HCEC 1CT (cell line): Measurements from ENCODE around the gene CHEK2.
"Not testable (repeated sequence)": the region's sequence is repeated elsewhere in the genome, so short reads cannot be mapped to it uniquely, and the experiment has no call there.

Source experiments
- DNase-seq: peaks from one replicate; pipeline ENCODE4 v3.0.0-alpha.2; 2017

Gene CHEK2

DNA sequence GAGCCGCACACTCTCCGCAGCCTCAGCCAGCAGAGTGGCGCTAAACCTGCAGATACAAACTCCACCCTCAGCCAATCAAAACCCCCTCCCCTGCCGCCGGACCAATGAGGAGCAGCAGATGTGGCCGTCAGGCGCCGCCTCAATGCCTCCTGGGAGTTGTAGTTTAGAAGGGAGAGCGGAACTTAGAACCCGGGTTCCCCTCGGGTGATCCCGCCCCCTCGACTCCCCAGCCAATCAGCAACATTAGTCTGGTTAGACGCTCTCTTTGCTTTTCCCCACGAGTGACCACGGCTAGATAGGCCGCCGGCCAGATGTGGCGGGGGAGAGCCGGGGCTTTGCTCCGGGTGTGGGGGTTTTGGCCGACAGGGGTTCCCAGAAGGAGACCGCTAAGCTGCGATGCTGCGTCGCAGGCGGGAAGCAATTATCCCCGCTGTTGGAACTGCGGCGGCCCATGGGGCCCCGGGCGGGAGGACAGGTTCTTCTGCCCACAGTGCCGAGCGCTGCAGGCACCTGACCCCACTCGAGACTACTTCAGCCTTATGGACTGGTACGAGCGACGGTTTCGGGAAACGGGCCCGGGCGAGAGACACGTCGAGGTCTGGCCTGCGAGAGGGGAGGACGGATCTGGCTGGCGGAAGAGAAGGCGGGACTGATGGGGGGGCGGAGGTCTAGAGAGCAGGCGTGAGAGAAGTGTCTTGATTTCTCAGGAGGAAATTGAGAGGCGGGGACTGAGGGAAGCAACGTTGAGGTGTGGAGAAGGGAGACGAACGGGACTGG lies at the start of gene CHEK2, which contains the start of gene HSCB:
Gene CHEK2 (minus strand): TSS at position 36 of the 777 bp plus-strand sequence. CDS start 7,099 bp downstream, outside the sequence.
Gene HSCB (plus strand): TSS at position 255 of the 777 bp plus-strand sequence. CDS start 57 bp downstream, at position 312.
- DNase-seq, result peak; percentile 98

DNA sequence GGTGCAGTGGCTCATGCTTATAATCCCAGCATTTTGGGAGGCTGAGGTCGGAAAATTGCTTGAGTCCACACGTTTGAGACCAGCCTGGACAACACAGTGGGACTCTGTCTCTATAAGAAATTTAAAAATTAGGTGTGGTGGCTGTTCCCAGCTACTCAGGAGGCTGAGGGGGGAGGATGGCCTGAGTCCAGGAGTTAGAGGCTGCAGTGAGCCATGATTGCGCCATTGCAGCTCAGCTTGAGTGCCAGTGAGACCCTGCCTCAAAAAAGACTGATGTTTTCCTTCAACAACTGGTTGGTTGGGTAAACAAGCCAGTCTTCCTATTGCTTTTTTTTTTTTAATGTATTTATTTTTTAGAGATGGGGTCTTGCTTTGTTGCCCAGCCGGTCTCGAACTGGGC lies 49.5 kb upstream of the CHEK2 start:
- DNase-seq, result no peak

DNA sequence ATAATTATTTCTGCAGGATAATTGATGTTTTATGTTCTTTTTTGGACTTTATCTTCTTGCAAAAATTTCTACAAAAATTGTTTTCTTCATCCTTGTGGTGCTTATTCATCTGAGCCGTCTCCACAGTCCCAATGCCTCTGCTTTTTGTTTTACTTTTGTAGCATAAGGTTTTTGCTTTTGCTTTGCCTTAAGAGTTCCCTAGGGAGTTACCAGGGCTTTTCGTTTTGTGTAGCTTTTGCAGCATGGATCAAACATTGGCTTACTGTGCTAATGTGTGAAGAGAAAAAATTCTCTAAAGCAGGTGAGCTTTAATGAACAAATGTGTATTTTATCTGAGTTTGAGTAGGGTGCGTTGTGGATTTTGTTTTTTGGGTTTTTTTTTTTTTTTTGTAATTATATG lies 47.0 kb upstream of the CHEK2 start:
- no peak for DNase-seq

DNA sequence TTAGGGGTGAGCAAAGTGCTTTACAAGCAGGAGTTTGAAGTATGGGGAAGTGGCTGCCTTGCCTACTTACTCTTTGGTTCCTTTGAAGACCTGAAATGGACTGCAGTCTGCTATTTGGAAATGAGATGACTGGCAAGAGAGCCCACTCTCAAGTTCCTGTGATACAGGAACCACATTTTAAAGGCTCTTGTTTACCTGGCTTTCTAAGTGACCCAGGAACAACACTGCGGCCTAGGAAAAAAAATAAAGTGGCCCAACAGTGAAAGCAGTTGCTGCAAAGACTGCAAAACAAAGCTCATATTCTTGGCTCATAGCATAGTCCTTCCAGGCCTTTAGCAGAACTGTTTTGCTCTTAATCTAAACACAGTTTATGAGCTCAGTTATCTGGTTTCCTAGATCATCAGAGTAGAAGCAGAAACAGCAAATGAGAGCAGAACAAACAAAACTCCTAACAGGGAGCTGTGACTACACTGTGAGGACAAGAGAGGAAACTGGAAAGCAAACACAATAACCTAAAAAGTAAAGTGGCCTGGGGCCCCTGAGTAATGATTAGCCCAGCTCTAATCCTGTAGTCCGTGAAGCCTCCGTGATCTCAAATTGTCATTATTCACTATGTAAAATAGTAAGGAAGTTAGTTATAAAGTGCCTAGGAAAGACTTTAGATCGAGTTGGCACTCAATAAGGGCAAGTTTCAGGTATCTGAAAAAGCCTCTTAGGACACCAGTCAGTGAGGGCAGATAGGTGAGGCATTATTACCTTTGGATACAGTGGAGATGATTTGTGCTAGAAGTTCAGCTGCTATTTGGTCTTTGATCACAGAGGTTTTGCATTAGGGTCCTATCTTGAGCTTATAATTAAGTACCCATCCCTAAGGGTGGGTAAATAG lies 42.4 kb upstream of the CHEK2 start:
- DNase-seq, result no peak

DNA sequence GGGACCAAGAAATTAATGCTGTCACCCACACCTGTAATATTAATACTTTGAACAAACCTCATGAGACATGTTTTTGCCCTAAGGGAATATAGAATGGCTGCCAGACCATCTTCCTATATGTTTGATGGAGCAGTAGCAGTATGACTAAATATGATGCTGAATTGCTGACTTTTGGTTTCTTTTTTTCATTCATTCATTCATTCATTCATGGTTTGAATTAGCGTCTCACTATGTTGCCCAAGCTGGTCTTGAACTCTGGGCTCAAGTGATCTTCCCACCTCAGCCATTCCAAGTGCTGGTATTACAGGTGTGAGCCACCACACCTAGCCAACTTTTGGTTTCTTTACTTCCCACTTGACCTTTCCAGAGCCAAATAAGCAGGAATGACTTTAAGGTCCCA lies 38.7 kb upstream of the CHEK2 start:
- DNase-seq, result no peak

DNA sequence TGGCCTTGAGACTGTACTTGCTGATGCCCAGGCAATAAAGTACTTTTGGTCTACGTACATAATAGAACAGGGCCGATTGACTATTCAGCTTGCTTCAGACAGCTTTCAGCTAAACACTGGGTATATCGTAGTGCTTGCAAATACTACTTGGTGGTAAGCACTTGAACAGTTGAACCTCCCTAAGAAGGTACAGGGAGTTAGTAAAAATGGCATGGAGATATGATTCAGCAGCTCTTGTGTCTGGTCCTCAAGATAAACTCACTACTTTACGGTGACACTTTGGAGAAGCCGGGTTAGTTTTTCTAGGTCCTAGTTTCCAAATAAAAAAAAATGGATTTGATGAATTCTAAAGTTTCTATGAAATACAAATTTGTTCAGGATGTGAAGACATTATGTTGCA lies 38.2 kb upstream of the CHEK2 start:
- no peak for DNase-seq

DNA sequence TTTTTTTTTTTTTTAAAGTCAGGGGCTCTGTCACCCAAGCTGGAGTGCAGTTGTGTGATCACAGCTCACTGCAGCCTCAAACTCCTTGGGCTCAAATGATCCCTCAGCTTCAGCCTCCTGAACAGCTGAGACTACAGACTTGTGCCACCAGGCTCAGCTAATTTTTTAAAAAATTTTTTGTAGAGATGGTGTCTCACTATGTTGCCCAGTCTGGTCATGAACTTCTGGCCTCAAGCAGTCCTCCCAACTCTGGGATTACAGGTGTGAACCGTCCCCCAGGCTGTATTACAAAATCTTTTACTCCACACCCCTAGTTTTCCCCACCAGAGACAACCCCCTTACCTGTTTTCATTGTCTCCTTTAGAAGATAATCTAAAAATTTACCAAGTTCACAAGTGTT lies 32.8 kb upstream of the CHEK2 start:
- DNase-seq, result no peak

DNA sequence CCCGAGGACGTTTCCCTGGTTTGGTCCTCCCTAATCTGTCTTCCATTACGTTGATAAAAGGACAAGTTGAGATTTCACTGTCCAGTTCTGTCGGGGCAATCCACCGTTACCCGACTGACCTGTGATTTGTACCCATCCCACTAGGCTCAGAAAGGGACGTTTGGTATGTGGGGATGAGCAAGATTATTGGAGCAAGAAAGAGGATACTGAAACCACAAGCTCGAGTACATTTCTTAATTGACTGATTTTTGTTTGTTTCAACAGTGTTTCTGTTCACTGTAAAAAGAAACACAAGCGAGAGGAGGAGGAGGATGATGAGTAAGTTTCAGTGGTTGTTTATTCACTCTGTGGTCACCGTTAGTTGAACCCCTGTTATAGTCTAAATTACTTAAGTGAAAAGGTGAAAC lies 31.8 kb upstream of the CHEK2 start:
- DNase-seq, result peak; percentile 53

DNA sequence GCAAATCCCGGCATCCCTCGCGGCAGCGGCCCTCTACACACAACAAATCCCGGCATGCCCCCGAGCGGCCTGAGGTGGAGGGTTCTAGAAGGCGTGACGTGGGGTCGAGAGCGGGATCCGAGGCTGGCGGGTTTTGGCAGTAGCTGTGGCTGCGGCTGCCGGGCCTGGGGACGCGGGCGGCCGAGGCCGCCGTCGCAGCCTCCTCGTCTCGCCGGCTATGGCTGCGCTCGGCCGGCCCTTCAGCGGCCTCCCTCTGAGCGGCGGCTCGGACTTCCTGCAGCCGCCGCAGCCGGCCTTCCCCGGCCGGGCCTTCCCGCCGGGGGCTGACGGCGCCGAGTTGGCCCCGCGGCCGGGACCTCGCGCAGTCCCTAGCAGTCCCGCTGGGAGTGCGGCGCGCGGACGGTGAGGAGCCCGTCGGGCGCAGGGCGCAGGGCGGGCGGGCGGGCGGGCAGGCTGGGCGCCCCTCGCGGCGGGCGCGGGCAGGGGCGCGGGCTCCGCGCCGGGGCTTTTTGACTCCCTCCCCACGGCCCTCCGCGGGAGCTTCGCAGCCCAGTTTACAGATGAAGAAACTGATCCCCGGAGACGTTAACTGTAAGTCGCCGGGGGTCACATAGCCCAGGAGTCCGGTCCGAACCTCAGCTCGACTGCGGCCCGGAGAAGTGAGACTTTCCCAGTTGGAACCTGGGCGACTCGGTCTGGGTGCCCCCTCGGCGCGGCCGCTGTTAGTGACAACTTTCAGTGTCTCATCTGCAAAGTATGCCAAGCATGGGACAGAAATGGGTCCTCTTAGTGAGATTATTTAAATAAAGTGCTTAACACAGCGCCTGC lies 31.2 kb upstream of the CHEK2 start, which contains the start of gene CCDC117:
Gene CCDC117 (plus strand): TSS at position 63 of the 828 bp plus-strand sequence. CDS start 155 bp downstream, at position 218.
- DNase-seq, result peak; percentile 94

DNA sequence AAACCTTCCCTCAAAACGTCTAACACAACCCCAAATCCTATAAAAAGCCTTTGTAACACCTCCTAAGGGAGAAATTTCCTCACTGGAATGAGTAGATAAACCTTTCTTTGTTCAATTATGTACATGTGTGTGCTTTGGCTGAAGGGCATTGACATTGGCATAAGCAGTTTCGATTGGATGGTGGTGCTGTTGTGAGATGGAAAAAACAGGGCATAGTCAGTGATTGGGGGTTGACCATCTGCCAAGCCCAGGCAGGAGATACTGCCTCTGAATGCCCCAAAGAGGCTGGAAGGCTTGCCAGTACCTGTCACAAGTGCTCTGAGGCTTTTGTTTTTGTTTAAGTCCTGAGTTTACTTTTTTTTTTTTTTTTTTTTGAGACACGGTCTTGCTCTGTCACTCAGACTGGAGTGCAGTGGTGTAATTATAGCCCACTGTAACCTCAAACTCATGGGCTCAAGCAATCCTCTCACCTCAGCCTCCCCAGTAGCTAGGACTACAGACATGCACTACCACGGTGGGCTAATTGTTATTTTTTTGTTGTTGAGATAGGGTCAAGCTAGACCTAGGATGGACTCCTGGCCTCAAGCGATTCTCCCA lies 29.7 kb upstream of the CHEK2 start:
- DNase-seq, result no peak

DNA sequence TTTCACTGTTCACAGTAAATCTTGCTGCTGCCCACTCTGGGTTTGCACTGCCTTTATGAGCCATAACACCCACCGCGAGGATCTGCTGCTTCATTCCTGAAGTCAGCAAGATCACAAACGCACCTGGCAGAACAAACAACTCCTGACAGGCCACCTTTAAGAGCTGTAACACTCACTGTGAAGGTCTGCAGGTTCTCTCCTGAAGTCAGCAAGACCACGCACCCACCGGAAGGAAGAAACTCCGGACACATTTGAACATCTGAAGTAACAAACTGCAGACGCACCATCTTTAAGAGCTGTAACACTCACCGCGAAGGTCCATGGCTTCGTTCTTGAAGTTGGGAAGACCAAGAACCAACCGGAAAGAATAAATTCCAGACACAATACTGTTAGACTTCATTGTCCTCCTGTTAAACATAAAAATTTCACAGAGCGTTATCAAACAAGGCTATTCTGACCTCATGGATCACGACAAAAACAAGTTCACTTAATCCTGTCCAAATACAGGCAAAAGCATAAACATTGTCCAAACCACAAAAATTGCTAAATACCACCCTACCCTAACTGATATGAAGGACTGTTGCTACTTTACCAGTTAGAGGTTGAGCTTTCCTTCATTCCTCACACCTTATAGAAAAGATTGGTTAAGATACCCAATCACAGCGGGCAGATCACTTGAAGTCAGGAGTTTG lies 27.9 kb upstream of the CHEK2 start:
- DNase-seq, result no peak

DNA sequence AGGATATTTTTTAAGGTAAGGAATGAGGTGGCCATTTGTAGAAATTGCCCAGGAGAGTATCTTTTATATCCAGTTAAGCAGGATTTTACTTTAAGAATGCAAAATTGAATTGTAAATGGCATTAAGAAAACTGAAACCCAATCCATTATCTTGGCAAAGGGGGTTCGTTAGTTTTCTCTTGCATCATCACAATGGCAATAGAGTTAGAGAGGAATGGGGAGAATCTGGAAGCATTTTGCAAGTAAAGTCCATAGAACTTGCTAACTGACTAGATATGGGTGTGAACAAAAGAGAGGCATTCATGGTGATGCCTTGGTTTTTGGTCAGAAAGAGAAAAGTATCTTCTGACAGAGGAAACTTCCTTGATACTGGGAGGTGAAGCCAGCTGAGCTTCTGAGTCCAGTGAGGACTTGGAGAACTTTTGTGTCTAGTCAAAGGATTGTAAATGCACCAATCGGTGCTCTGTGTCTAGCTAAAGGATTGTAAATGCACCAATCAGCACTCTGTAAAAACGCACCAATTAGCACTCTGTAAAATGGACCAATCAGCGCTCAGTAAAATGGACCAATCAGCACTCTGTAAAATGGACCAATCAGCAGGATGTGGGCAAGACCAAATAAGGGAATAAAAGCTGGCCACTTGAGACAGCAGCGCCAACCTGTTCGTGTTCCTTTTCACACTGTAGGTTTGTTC lies 27.2 kb upstream of the CHEK2 start:
- DNase-seq, result no peak

DNA sequence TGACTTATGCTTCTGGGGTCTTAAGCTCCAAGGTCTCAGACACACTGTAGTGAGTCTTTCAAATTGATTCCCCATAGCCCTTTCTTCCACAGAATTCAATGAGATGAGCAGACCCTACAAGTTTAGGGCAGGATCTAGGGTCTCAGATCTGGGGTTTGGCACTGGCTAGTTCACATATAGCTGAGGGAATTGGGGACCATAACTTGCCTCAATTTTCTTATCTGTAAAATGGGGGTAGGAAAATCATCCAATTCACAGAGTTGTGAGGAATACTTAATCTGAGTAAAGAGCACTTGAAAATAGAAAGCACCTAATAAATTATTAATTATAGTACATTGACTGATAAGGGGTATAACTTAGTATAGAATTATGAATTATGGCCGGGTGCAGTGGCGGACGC lies 25.0 kb upstream of the CHEK2 start:
- no peak for DNase-seq

DNA sequence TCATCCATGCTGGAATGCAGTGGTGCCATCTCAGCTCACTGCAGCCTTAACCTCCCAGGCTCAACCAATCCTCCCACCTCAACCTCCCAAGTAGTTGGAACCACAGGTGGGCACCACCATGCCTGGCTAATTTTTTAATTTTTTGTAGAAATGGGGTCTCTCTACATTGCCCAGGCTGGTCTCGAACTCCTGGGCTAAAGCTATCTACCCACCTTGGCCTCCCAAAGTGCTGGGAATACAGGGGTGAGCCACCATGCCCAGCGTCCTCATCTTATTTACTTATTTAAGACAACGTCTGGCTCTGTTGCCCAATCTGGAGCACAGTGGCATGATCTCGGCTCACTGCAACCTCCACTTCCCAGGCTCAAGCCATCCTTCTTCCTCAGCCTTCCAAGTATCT lies 20.4 kb upstream of the CHEK2 start:
- DNase-seq, result not testable (repeated sequence)

DNA sequence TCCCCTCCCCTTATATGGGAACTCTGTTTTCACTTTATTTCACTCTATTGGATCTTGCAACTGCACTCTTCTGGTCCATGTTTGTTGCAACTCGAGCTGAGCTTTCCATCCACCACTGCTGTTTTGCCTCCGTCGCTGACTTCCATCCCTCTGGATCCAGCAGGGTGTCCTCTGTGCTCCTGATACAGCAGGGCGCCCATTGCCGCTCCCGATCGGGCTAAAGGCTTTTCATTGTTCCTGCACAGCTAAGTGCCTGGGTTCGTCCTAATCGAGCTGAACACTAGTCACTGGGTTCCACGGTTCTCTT lies 19.8 kb upstream of the CHEK2 start:
- no peak for DNase-seq

DNA sequence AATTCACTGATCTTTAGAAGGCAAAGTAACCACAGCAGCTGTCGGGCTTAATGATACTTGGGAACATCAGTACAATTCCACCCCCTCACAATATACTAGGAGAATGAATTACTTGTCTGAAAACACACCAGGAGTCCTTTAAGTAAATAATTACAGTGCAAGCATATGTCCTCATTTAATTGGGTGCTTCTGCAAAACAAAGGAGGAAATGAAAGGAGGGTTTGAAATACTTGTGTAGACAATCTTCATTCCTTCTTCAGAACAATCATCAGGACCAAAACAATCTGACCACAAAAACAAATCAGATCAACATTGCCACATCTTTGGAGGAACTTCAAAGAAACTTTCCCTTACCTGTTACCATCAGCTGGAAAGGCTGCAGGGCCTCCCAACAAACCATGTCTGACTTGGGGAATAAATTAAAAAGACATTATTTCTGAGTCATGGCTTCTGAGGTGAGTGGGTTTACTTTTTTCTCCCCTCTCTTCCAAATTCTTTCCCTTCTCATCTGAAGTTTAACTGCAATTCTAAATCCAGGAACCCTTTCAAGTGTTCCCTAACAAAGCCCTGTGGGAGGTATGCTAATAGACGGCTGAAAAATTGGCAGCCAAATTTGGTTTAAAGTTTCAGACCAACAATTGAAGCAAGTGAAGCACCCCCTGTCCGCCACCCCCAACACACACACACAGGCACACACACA lies 18.4 kb upstream of the CHEK2 start:
- no peak for DNase-seq

DNA sequence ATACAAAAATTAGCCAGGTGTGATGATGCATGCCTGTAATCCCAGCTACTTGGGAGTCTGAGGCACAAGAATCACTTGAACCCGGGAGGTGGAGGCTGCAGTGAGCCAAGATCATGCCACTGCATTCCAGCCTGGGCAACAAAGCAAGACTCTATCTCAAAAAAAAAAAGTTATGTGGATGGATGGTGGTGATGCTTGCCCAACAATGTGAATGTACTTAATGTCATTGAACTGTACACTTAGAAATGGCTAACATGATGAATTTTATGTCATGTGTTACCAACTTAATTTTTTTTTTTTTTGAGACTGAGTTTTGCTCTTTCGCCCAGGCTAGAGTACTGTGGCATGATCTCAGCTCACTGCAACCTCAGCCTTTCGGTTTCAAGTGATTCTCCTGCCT lies 12.9 kb upstream of the CHEK2 start:
- not testable (repeated sequence) for DNase-seq

DNA sequence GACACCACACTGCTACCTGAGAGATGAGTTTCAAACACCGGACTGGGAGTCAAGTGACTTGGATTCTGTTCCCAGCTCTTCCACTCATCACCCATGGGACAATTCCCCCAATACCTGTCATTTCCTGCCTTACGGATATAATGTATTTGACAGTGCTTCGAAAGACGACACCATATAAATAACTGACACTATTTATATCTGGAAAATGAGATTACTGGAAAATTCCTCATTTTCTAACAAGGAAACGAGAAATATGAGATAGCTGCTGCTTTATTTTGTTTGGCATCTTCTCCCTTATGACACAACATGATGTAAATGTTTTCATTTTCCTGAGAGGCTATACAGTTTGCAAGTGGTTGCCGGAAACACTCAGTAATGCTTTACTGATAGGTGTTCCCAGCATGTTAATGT lies 8.9 kb upstream of the CHEK2 start:
- DNase-seq, result peak; percentile 82

DNA sequence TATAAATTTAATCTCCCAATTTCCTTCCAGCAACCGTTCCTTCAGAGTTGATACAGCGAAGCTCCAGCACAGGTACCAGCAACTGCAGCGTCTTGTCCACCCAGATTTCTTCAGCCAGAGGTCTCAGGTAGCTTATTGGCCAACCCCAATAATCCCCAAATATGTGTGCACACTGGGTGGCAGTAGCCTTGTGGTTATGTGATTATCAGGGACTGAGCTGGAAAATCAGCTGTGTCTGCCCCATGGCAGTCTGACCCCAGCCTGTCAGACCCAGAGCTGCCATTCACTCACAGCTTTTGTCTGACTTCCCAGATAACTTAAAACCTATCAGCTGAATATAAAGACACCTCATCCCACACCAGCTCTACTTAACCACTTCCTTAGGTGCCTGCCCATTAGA lies 2.2 kb upstream of the CHEK2 start:
- DNase-seq, result no peak

DNA sequence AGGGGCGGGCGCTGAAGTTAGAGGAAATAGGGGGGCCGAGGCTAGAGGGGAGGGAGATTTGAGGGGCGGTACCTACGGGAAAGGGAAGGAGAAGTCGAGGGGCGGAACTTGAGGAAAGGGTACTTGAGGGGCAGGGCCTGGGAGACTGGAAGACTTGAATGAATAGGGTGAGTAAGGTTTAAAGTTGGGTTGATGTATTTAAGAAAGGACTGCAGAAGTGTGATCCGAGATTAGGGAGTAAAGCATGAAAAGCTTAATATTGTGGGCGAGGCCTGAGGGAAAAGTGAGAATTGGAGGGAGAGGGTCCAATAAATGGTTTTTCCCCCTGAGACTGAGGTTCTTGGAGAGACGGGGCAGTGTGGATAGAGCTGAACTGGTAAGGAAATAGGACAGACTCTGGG lies 942 bp upstream of the CHEK2 start:
- no peak for DNase-seq
